Stromal cell of bone marrow (primary cell): Measurements from ENCODE around the gene KLHL36.

Source experiments
- DNase-seq: peaks from one replicate; pipeline ENCODE4 v3.0.0-alpha.2; 2012; ENCODE audit warnings: low read depth

KLHL36 gene

GRCh38 chr16:84647828-84648594 lies at the start of gene KLHL36:
Gene KLHL36 (plus strand): TSS chr16:84648511. CDS start chr16:84650868, 2,357 bp downstream.
- no peak for DNase-seq

DNA sequence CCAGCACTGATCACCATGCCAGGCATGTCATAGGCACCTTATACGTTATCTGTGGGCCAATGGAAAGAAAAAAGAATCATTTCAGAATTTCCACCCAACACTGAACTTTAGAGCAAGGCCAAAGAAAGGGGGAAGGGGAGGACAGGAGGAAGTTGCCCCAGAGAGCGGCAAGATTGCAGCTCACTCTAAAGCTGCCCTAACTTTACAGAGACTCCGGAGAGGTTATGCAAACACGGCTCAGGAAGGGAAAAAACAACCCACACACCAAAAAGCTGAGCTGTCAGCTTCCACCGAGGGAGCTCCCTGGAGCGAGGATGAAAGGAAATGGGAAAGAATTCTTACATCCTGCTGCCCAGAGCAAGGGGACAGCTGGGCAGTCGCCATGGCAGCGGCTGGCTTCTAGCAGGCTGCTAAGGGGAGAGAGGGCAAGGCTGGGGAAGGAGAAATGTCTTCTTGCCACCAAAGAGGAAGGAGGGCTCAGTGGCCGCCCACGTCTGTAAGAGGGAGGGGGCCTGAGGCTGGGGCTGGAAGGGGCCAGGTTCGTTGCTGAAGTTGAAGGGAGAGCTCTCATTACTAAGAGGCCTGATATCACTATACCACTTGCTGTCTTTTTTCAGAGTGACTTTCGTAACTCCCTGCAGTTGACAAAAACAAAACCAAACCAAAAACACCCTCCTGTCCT lies 48.6 kb upstream of the KLHL36 start:
- peak; percentile 87 for DNase-seq

GRCh38 chr16:84600343-84601229 lies 47.7 kb upstream of the KLHL36 start:
- DNase-seq = no peak

DNA sequence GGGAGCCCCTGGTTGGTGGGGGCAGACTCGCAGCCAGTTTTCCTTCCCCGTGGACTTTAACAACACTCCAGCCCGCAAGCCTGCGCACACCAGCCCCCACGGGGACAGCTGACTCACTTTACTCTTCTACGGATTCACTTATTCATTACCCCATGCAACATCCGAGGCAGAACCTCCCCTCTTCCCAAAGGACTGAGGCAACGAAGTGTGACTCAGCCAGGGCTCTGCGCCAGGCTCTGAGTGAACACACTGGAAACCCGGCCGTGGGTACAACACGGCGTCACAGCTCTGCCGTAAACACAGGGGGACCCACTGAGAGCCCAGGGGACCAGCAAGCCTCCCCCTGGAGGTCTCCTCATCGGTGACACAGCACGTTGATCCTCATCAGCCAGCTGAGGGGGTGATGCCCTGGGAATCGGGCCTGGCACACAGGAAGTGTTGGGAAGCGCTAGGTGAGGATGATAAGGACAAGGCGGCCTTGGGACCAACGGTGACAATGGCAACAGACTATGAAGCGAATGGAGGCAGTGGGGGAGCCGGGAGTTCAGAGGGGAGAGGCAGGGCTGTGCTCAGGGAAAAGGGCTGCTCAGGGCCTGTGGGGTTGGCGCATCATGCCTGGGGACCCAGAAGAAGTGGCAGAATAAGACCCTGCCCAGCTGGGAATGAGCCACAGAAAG lies 45.0 kb upstream of the KLHL36 start:
- peak; percentile 100 for DNase-seq

- no peak for DNase-seq
Observed at GRCh38 chr16:84603940-84604339, 44.4 kb upstream of the KLHL36 start.

- no peak for DNase-seq
Observed at GRCh38 chr16:84604477-84605013, 43.8 kb upstream of the KLHL36 start.

DNA sequence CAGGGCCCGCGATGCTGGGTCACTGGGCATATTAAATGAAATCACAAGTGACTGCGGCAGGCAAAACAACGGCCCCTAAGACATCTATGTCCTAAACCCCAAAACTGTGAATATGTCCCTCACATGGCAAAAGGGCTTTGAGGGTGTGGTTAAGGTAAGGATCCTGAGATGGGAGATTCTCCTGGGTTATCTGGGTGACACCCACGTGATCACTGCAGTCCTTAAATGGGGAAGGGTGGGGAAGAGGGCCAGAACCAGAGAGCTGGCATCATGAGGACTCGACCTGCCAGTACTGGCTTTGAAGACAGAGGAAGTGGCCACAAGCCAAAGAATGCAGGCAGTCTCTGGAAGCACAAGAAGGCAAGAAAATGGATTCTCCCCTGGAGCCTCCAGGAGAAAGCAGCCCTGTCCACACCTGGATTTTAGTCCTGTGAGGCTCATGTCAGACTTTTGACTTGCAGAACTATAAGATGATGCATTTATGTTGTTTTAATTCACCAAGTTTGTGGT lies 42.9 kb upstream of the KLHL36 start:
- DNase-seq = no peak

DNA sequence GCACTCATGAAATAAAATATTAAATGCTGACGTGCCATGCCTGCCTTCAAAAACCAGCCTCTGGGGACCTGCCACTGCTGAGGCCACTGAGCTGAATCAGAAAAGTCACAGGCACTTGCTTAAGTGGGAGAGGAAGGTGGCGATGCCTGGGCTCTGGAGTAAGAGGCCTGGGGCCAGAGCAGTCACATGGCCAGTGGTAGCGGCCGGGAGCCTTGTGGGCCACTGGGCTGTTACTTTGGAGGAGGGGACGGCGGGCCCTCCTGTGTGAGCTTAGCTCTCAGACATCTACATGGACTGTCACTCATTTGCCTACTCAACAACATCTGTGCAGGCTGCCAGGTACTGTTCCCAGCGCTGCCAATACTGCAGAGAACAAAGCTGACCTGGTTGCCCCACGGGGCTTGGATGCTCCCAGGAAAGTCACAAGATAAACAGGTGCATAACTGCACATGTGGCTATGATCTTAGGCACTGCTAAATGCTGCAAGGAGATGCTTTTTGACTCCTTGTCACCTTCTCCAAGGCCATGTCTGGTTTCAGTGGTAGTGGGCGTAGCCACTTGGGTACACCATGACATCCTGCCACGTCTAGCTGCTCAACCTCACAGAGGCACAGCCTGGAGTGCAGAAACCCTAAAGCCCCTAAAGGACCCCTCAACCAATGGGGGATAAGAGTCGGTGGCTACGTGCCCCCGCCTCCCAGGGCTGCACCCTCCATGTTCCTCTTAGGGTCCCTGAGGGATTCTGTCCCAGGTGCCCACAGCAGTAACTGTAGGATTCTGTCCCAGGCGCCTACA lies 42.0 kb upstream of the KLHL36 start:
- DNase-seq = no peak

DNA sequence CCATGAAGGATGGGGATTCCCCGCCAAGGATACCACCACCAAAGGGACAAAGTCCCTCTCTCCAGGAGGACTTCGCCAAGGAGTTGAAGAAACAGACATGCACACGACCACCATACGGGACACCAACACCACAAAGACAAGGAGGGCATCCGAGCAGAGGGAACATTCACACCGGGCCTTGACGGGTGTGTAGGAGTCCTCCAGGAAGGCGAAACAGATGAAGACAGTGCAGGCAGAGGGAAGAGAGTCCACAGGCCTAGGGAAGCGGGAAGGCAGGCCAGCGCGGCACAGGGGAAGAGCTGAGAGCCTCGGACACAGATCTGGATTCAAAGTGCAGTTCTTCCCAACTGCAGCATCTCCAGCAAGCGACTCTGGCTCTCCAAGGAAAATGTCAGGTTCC lies 41.2 kb upstream of the KLHL36 start:
- DNase-seq = no peak

DNA sequence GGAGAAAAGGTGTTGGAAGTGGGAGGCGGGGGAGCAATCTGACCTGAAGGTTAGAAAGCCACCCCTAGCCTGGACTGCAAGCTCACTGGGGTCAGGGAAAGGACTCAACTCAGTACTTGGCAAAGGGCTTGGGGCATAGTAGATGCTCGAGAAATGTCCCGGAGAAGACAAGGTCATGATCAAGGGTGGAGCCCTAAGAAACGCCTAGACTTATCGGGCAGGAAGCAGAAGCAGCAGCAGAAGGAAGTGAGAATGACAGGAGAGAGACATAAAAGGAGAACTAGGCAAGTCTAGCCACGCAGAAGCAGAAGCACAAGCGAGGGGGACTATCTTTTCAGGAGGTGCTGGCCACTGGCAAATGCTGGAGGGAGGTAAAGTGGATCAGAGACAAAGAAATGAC lies 40.6 kb upstream of the KLHL36 start:
- DNase-seq = no peak

DNA sequence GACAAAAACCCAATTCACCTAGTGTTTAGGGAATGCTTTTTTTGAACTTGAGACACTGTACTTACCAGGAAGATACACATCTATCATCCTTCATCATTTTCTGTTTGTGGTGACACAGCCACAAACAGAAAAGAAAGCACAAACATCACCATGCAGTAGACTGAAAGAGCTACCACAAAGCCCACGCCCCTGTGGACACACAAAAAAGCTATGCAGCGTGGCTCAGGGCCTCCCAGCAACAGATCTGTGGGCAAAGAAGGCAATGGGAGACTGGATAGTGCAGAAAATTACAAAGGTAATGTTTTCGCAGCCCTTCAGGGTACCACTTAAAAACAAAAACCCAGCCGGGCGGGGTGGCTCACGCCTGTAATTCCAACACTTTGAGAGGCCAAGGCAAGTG lies 40.0 kb upstream of the KLHL36 start:
- no peak for DNase-seq

GRCh38 chr16:84609563-84610177 lies 38.6 kb upstream of the KLHL36 start:
- no peak for DNase-seq

GRCh38 chr16:84610376-84610775 lies 37.9 kb upstream of the KLHL36 start:
- no peak for DNase-seq

- no peak for DNase-seq
Observed at GRCh38 chr16:84611041-84611440, 37.3 kb upstream of the KLHL36 start.

DNA sequence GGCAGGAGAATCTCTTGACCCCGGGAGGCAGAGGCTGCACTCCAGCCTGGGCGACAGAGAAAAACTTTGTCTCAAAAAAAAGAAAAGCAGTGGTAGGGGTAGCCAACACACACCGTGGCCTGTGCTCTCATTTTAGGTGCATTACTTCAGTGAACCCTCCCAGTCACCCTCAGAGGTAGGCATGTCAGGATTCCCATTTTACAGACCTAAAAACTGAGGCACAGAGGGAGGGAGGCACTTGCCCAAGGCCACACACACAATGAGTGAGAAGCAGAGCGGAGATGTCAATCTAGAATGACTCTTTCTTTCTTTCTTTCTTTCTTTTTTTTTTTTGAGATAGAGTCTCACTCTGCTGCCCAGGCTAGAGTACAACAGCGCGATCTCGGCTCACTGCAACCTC lies 35.6 kb upstream of the KLHL36 start:
- no peak for DNase-seq

DNA sequence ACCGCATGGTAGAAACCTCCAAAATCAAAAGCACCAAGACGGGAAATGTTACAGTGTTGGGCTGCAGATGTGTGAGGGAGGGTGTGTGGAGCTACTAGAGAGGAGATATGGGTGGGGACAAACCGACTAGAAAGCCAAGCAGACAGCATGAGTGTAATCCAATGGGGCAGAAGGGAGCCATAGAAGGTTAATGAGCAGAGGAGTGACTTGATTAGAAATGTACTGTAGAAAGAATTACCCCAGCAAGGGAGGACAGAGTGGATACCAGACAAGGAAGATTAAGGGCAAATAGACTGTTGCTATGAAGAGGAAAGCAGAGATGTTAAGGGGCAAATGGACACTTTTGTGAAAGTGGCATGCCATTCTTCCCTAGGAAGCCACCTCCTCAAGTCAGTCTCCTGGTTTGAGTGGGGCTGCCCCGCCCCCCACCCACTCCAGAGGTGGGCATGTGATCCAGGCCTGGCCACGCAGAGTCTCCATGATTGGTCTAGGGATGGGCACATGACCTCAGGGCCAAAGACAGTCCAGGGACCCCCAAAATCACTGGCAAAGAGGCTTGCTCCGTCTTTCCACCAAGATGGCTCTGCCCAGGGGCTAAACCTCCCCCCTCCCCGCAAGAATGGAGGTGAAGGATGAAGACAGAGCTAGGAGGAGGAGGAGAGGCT lies 34.8 kb upstream of the KLHL36 start:
- no peak for DNase-seq

DNA sequence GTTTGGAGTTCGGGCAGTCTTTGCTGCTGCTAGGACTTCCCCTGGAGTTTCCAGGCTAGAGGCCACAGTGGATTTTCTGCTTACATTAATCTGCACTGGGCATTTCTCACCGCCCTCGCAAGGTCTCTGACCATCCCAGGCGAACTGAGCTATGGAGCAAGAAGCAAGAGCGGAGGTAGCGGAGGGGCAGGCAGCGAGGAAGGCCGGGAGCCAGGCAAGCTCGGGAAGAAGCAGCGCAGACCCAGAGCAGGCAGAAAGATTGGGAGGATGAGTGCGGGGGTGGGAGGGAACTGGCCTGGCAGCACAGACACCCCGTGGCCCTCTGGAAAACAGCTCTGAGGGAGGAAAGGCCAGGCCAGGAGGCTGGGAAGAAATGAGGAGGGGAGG lies 34.2 kb upstream of the KLHL36 start:
- no peak for DNase-seq

DNA sequence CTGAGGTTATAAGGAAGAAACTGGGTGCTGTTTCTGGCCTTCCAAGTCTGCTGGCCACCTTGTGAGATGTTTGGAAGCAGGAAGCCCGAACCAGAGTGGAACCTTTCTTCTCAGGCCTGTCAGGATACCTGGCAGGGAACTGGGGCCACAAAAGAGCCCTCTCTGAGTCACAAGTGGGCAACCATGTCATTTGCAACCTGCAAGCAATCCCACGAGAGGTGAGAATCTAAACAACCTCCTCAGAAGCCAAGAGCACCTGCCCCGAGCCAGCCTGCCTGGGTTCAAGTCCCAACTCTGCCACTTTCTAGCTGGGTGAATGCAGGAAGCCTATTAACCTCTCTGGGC lies 33.7 kb upstream of the KLHL36 start:
- DNase-seq = no peak

DNA sequence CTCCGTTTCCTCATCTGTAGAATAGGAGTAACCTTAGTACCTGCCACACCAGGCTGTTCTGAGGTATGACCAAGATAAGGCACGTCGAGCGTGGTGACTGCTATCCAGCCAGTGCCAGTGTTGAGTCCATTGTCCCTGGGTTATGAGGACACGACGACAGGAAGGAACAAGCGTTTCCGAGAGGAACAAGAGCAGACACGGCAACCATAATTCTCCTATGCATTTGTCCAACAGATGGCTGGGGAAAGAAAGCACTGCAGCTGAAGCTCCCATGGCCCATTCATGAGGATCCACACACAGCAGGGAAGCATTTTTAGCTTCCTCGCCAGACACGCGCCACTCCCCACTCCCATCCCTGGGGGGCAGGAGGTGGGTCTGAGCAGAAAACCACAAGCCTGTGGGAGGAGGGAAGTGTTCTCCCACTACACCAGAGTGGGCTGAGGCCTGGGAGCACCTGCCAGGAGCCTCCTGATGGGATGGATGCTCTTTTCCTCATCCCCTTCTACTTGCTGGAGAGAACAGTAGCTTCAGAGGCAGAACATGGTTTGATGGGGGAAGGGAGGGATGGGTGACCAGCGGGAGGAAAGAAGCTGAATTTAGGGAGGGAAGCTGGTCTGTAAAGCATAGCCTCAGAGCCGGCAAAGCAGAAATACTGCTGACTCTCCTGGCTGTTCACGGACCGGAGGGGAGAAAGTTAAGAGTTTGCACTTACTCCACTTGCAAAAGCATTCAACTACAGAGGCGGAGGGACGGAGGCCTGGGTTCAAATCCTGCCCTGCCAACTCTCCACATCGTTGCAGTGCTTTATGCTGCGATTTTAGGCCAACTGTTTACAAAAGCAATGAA lies 33.1 kb upstream of the KLHL36 start:
- DNase-seq = no peak
